GM18870 (cell line): Measurements from ENCODE around the gene HAO1.
"Not testable (repeated sequence)": the region's sequence is repeated elsewhere in the genome, so short reads cannot be mapped to it uniquely, and the experiment has no call there.

ENCODE experiments used
- ATAC-seq: cut with Tn5 transposase; IDR thresholded peaks from one replicate; pipeline ENCODE4 v1.9.1; 2021; ENCODE audit warnings: moderate library complexity; ENCODE audit not compliant: unreplicated experiment

HAO1 gene

GRCh38 chr20:7940341-7940740 lies at the start of gene HAO1:
Gene HAO1, minus strand, starts transcription at chr20:7940458. Its CDS starts 36 bp downstream, at chr20:7940422.
- no peak for ATAC-seq

- ATAC-seq: no peak
These were observed 49.1 kb upstream of the HAO1 start for GRCh38 chr20:7989379-7989778.

DNA sequence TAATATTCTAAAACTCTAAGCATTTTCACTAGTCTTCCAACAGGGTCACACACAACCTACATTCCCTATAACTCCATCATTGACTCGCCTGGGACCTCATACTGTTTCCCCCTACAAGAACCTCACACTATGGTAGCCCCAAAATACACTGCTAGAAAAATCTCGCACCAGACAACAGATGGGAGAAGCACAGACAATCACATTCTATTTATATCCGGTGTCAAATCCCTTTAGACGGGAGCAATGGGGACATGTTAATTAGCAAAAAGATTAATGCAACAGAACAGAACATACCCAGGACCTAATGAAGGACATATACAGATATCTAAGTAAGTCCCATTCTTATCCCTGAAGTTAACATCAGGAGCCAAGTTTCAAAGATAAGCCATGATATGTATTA lies 45.7 kb upstream of the HAO1 start:
- no peak for ATAC-seq

DNA sequence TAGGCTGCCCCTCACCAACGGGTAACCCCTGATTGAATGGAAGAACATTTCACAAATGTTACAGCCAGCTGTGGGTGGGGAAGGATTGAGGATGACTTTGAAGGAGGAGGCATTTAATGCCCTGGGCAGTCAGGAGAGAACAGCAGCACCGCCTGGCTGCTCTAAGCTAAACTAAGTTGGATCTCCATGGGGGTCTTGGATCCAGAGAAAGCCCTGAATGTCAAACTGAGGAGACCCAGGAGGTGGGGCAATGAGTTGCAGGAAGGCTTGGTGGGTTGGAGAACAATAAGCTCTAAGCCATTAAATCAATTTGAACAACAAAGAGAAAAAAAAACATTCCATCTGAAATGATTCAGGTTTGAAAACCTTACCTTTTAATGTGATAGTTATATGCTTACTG lies 43.9 kb upstream of the HAO1 start:
- ATAC-seq: no peak

- ATAC-seq: no peak
These were observed 41.1 kb upstream of the HAO1 start for GRCh38 chr20:7981374-7981773.

DNA sequence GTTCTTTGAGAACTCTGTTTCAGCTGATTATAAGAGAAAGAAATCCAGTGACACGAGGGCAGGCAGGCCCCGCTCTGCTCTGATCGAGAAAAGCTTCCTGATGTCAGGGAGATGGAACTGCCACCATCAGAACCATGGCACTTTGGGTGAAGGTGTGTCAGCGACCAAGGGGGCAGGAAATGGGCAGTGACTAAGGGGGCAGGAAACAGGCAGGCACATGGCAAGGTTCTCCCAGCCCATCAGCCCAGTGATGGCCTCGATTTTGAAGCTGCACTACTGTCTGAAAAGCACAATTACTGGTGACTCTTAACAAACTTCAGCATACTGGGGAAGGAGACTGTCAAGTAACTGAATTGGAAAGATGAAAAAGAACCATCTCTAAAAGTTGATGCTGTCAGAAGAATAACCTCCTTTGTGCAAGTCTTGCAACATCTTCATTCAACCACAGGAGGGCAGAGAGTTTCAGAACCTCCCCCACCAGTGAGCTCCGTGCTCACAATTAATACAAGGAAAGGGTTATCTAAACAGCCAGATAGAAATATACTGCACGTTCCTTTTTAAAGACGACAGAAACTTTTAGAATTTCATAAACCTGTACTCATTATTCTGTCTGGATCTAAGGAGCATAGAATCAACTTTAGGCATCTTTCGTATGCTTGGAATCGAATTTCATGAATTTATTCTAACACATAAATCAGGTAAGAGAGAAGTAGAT lies 40.2 kb upstream of the HAO1 start:
- ATAC-seq: no peak

DNA sequence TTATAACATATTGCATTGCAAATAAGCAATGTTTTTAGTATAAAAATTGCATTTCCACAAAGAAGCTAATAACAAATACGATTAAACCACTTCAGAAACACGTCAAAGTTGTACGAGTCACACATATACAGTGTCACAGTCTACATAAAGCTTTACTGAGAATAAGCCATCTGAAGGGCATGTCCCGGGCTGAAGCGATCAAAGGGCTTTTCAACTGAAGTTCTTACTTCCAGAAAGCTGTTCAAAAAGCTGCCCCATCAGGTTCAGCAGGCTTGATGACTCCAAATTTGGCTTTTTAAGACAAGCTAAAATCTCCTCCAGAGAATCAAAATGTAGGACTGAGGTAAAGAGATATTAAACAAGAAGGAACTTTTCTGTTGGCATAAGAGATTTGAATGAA lies 37.5 kb upstream of the HAO1 start:
- no peak for ATAC-seq

GRCh38 chr20:7975851-7976414 lies 35.7 kb upstream of the HAO1 start:
- no peak for ATAC-seq

DNA sequence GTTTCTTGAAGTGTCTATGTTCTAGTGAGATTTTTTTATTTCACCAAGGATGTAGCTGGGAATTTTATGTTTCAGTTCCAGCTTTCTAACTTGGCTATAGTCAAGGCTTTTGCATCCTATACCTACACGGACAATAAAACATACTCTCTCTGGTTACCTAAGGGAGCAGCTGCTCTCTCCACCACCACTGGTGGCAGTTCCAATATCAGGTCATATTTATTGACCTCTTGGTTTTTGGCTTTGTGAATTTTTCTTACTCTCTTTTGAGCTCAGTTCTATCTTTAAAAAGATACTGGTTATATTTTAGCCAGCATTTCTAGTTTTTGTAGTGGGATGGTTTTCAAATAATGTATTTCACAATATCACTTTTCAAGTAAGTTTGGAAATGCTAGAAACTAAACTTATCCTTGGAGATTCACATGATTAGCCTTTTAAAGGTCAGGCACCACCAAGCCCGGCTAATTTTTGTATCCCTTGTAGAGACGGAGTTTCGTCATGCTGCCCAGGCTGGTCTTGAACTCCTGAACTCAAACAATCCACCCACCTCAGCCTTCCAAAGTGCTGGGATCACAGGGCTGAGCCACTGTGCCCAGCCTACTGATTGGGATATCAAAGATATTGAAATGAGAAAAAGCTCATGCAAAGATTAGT lies 34.7 kb upstream of the HAO1 start:
- no peak for ATAC-seq

DNA sequence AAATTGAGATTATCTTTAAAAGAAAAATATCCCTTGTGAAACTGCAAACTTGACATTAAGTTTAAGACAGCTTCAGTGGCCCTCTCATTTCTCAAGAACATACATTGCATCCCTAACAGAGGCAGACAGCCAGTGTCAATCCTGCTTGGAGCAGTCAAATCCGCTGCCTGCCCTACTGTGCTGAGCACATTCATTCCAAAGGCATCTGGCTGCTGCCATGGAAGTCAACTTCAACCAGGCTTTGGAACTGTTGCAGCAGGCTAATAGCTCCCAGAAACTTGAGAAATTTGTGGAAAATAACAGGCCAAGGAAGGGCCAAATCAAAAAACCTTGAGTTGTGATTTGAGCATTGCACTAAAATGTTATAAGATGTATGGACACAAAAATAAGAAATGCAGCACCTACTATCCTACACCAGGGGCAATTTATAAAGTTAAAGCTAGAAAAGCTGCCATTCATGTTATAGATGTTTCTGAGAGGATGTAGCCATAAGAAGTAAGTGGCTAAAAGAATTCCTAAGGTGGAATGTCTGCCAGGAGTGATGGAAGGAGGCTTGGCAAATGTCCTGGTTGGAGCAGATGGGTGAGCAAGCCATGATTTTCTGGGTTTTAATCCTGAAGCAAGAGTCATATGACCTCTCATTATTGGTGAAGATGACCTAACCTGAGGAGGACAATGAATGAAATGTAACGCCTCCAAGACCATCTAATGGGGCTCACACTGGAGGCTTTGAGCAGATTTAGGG lies 31.4 kb upstream of the HAO1 start:
- no peak for ATAC-seq

GRCh38 chr20:7967199-7967844 lies 27.1 kb upstream of the HAO1 start:
- no peak for ATAC-seq

DNA sequence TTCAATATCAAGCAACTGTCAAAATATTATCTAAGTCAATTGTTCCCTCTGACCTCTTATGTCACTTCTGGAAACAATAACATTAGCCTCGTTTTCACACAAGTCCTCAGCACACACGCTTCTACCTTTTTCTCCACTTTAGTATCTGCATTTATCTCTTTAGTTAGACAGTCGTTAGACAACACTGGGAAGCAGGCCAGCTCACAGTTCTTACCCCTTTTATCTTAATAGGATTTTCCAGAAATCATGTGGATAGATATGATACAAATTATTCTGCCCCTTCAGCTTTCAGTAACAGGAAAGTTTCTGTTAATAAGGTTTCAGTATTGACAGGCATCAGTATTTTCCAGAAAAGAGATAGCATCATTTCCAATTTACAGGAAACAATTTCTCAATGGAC lies 25.9 kb upstream of the HAO1 start:
- no peak for ATAC-seq

DNA sequence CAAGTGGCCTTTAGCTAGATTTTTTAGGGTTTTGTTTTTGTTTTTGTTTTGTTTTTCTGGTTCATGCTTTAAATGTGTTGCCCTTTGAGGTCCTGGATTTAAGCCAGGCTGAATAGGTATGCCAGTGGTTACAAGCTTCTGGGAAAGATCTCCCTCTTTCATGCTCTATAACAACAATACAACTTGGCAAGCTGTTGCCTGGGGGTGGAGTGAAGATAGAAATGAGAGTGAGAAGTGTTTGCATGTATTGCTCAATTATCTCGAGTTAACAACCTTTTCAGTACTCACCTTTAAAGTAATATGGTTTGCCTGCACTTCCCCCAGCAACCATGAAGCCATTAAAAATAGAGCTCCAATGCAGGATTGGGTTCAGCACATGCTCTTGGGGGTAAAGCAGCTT lies 19.2 kb upstream of the HAO1 start:
- no peak for ATAC-seq

DNA sequence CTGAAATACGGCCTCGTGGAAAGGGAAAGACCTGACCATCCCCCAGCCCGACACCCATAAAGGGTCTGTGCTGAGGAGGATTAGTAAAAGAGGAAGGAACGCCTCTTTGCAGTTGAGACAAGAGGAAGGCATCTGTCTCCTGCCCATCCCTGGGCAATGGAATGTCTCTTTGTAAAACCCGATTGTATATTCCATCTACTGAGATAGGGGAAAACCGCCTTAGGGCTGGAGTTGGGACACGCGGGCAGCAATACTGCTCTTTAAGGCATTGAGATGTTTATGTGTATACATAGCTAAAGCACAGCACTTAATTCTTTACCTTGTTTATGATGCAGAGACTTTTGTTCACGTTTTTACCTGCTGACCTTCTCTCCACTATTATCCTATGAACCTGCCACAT lies 16.3 kb upstream of the HAO1 start:
- not testable (repeated sequence) for ATAC-seq

- ATAC-seq: no peak
These were observed 10.1 kb upstream of the HAO1 start for GRCh38 chr20:7950387-7950786.

- no peak for ATAC-seq
These were observed 3.6 kb upstream of the HAO1 start for GRCh38 chr20:7943891-7944290.

GRCh38 chr20:7939663-7940062 lies 595 bp downstream of the HAO1 start:
- ATAC-seq: no peak

DNA sequence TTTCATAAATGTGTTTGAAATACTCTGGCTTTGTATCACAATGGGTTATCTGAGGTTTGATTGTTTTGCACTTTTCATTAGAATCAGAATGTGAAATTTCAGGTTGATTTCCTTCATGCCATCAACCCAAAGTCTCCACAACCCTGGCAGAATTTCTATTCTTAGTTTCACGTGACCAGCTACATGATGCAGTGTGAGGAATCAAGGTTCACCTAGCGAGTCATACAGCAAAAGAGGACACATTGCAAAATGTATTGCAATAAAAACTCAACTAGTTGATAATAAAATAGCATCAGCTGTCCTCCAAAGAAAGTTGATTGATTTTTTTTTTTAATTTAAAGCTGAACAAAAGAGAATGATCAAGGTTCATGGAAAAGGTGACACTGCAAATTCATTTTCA lies 2.2 kb downstream of the HAO1 start:
- no peak for ATAC-seq

DNA sequence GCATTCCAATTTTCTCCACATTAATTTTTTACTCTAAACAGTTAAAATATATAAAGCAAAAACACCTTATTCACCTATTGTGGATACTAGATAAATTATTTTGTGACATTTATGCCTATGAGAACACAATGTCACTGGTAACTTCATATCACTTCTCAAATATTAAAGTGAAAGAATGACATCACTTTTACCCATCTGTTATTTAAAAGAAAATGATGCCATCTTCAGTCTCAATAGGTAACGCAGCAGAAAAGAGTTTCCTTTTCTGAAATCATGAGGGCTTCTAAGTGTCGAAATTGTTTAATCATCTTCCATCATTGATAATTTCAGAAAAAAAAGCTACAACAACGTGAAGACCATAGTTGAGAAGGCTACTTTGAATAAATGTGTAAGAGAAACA lies 2.9 kb downstream of the HAO1 start:
- no peak for ATAC-seq

DNA sequence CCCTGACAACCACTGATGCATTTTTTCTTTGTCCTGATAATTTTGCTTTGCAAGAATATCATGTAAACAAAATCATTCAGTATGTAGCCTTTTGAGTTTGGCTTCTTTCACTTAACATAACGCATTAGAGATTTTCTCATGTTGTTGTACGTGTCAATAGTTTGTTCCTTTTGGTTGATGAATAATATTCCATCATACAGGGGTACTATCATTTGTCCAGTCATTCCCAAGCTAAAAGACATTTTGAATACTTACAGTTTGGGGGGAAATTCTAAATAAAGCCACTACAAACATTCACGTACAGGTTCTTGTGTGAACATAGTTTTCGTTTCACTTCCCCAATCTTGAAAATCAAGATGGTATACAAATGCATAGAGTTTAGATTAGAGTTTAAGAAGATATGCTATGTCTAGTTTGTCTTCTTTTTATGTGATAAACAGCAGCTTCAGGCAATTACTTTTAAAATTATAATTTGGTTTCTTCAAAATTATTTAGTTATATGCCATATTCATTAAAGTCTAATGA lies 5.2 kb downstream of the HAO1 start:
- ATAC-seq: peak; percentile 66

- no peak for ATAC-seq
These were observed 6.9 kb downstream of the HAO1 start for GRCh38 chr20:7933346-7933745.
